H9 (cell line): ENCODE results near the gene NME4. TPM values are rescaled to one million over a fixed set of nuclear protein-coding genes. Genes with fewer than 3 reads are reported as not detected.

Source experiments
- DNase-seq: peaks from one replicate; pipeline ENCODE4 v3.0.0-alpha.2; 2017
- H2AFZ ChIP-seq: one replicate; pipeline ENCODE4 v1.6.1; 2013; ENCODE audit warnings: mild to moderate bottlenecking, low read length, control low read depth, moderate library complexity
- H2AK5ac ChIP-seq: 2 replicates; pipeline ENCODE4 v1.6.1; 2013; ENCODE audit warnings: low read length, control low read depth, mixed read lengths; ENCODE audit not compliant: insufficient read length
- H2BK120ac ChIP-seq: one replicate; pipeline ENCODE4 v1.6.1; 2013; ENCODE audit warnings: low read depth, mild to moderate bottlenecking, low read length, control low read depth, inconsistent platforms; ENCODE audit not compliant: poor library complexity, severe bottlenecking
- H2BK12ac ChIP-seq: 2 replicates; pipeline ENCODE4 v1.6.1; 2013; ENCODE audit warnings: low read length, control low read depth, mixed read lengths, low read depth; ENCODE audit not compliant: insufficient read length
- H2BK15ac ChIP-seq: 2 replicates; pipeline ENCODE4 v1.6.1; 2013; ENCODE audit warnings: low read depth, low read length, control low read depth
- H2BK20ac ChIP-seq: one replicate; pipeline ENCODE4 v1.6.1; 2013; ENCODE audit warnings: low read depth, mild to moderate bottlenecking, low read length, control low read depth, inconsistent platforms; ENCODE audit not compliant: poor library complexity, severe bottlenecking
- H2BK5ac ChIP-seq: 2 replicates; pipeline ENCODE4 v1.6.1; 2013; ENCODE audit warnings: low read length, control low read depth, mixed read lengths; ENCODE audit not compliant: insufficient read length
- H3K14ac ChIP-seq: 2 replicates; pipeline ENCODE4 v1.6.1; 2013; ENCODE audit warnings: low read length, control low read depth; ENCODE audit not compliant: insufficient read depth
- H3K18ac ChIP-seq: 2 replicates; pipeline ENCODE4 v1.6.1; 2013; ENCODE audit warnings: low read depth, mild to moderate bottlenecking, mixed read lengths, low read length, control low read depth; ENCODE audit not compliant: insufficient read length
- H3K23ac ChIP-seq: 2 replicates; pipeline ENCODE4 v1.6.1; 2013; ENCODE audit warnings: low read length, control low read depth, mixed read lengths, low read depth; ENCODE audit not compliant: insufficient read length
- H3K23me2 ChIP-seq: 2 replicates; pipeline ENCODE4 v1.6.1; 2013; ENCODE audit warnings: low read depth, mild to moderate bottlenecking, mixed read lengths, low read length, control low read depth; ENCODE audit not compliant: insufficient read length, poor library complexity, severe bottlenecking
- H3K27ac ChIP-seq: 2 replicates; pipeline ENCODE4 v1.5.1; 2013; ENCODE audit warnings: low read length, control low read depth, mixed read lengths, low read depth; ENCODE audit not compliant: insufficient read length
- H3K27me3 ChIP-seq: 2 replicates; pipeline ENCODE4 v1.6.1; 2013; ENCODE audit warnings: low read length, control low read depth, inconsistent platforms; ENCODE audit not compliant: insufficient read depth
- H3K4ac ChIP-seq: 2 replicates; pipeline ENCODE4 v1.6.1; 2013; ENCODE audit warnings: low read depth, mild to moderate bottlenecking, control low read depth, inconsistent platforms, low read length, moderate library complexity
- H3K4me1 ChIP-seq: 2 replicates; pipeline ENCODE4 v1.6.1; 2013; ENCODE audit warnings: low read length, control low read depth, inconsistent platforms; ENCODE audit not compliant: insufficient read depth
- H3K4me2 ChIP-seq: 2 replicates; pipeline ENCODE4 v1.6.1; 2013; ENCODE audit warnings: low read length, control low read depth, mixed read lengths; ENCODE audit not compliant: insufficient read length, insufficient read depth
- H3K56ac ChIP-seq: 2 replicates; pipeline ENCODE4 v1.6.1; 2013; ENCODE audit warnings: low read depth, mild to moderate bottlenecking, mixed read lengths, low read length, control low read depth; ENCODE audit not compliant: insufficient read length
- H3K79me1 ChIP-seq: 2 replicates; pipeline ENCODE4 v1.6.1; 2013; ENCODE audit warnings: low read depth, mild to moderate bottlenecking, moderate library complexity, low read length, control low read depth, inconsistent platforms; ENCODE audit not compliant: insufficient read depth, poor library complexity, severe bottlenecking
- H3K79me2 ChIP-seq: 2 replicates; pipeline ENCODE4 v1.6.1; 2013; ENCODE audit warnings: low read length, control low read depth, inconsistent platforms; ENCODE audit not compliant: insufficient read depth
- H3K9ac ChIP-seq: 2 replicates; pipeline ENCODE4 v1.6.1; 2013; ENCODE audit warnings: low read length, control low read depth, mixed read lengths; ENCODE audit not compliant: insufficient read length; ENCODE audit errors: extremely low read depth
- H3K9me3 ChIP-seq: one replicate; pipeline ENCODE4 v1.6.1; 2013; ENCODE audit warnings: low read depth, low read length, inconsistent platforms; ENCODE audit not compliant: control insufficient read depth
- H3T11ph ChIP-seq: one replicate; pipeline ENCODE4 v1.6.1; 2013; ENCODE audit warnings: mild to moderate bottlenecking, low read length, control low read depth, inconsistent platforms
- H4K20me1 ChIP-seq: one replicate; pipeline ENCODE4 v1.6.1; 2013; ENCODE audit not compliant: control insufficient read depth, insufficient read length, insufficient read depth
- H4K5ac ChIP-seq: 2 replicates; pipeline ENCODE4 v1.6.1; 2013; ENCODE audit warnings: low read depth, mild to moderate bottlenecking, mixed read lengths, low read length, control low read depth; ENCODE audit not compliant: insufficient read length
- H4K8ac ChIP-seq: replicated peaks from 2 replicates; pipeline ENCODE4 v1.6.1; 2013; ENCODE audit warnings: low read length, control low read depth, mixed read lengths, low read depth; ENCODE audit not compliant: insufficient read length
- H4K91ac ChIP-seq: 2 replicates; pipeline ENCODE4 v1.6.1; 2013; ENCODE audit warnings: low read depth, mild to moderate bottlenecking, moderate library complexity, mixed read lengths, low read length, control low read depth; ENCODE audit not compliant: insufficient read length
- H3K27ac Mint-ChIP-seq, 3 experiments: 2 replicates in 2 of 3; 3 replicates in 1 of 3; pipeline ENCODE4 v1.8.0; 2020 to 2021; ENCODE audit warnings: mixed read lengths in 3 of 3, mild to moderate bottlenecking in 1 of 3, moderate library complexity in 1 of 3
- H3K27me3 Mint-ChIP-seq: 2 replicates; pipeline ENCODE4 v1.8.0; 2021; ENCODE audit warnings: low read depth, mild to moderate bottlenecking, moderate library complexity, mixed read lengths
- H3K36me3 Mint-ChIP-seq, 3 experiments: 2 replicates in 2 of 3; 3 replicates in 1 of 3; pipeline ENCODE4 v1.8.0; 2020 to 2021; ENCODE audit warnings: low read depth in 3 of 3, mixed read lengths in 3 of 3; ENCODE audit not compliant: insufficient read depth in 1 of 3
- H3K4me1 Mint-ChIP-seq, 2 experiments: 2 replicates each; pipeline ENCODE4 v1.8.0; 2020; ENCODE audit warnings: mixed read lengths in 2 of 2
- H3K4me3 Mint-ChIP-seq, 2 experiments: 2 replicates in 1 of 2; 3 replicates in 1 of 2; pipeline ENCODE4 v1.8.0; 2020 to 2021; ENCODE audit warnings: mild to moderate bottlenecking in 2 of 2, mixed read lengths in 2 of 2, moderate library complexity in 1 of 2
- H3K9me3 Mint-ChIP-seq, 2 experiments: 2 replicates in 1 of 2; 3 replicates in 1 of 2; pipeline ENCODE4 v1.8.0; 2020; ENCODE audit warnings: mild to moderate bottlenecking in 2 of 2, mixed read lengths in 2 of 2, moderate library complexity in 1 of 2
- WGBS: extraction: QIAGEN DNeasy Blood & Tissue Kit; methylation state at CpG from one replicate; pipeline ENCODE4 v1.1.7; 2013; ENCODE audit warnings: missing lambda C conversion rate, low lambda C conversion rate, mixed read lengths; ENCODE audit not compliant: insufficient read length; ENCODE audit errors: extremely low coverage; 5-methylcytosine and 5-hydroxymethylcytosine counted together
- total RNA-seq: library from RNA; stranded (reverse); gene quantifications from 2 replicates; pipeline ENCODE4 v1.2.1, GENCODE V29; 2021
- TF ChIP-seq, protein P1 (sequence below): fragments of 200-600 bp; sonication (generic); conservative IDR thresholded peaks from 3 replicates; pipeline ENCODE4 v1.8.0; 2021; ENCODE audit warnings: antibody characterized with exemption, mild to moderate bottlenecking

Gene NME4
- total RNA-seq, 1 experiment from 2014 or later: 320 TPM

DNA sequence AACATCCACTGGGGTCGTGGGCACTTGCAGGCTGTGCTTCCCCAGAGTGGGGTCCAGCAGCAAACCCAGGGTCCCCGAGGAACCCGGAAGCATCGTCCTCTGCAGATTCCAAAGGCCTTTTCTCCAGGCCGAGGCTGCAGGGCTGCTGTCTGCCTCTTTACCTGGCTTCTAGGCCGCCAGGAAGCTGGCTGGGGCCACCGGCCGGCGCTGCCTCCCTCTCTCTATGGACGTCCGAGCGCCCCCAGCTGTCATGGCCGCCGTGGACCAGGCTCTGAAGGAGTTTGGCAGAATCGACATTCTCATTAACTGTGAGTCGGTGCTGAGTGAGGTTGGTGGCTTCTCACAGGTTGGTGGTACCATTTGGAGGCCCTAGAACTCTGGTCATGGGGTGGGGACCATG is 10.3 kb downstream of the NME4 start:
- Histone ChIP-seq H3K9me3 (no peaks in the 10 kb centered on the region), H3K23me2 (no peaks in the 10 kb centered on the region), H2AK5ac (no peak overlapping the region), H3K27me3 (no peaks in the 10 kb centered on the region), H3K9ac (no peak overlapping the region), H3K18ac (no peak overlapping the region), H3K27ac (no peak overlapping the region), H3K79me2 (no peaks in the 10 kb centered on the region), H3K79me1 (no peaks in the 10 kb centered on the region), H4K91ac (no peak overlapping the region), H3K23ac (no peak overlapping the region), H2BK120ac (no peak overlapping the region), H4K20me1 (no peaks in the 10 kb centered on the region), H3K4me1 (no peaks in the 10 kb centered on the region), H3K4me2 (no peak overlapping the region), H3K56ac (no peak overlapping the region), H2AFZ (no peak overlapping the region), H2BK5ac (no peak overlapping the region), H2BK12ac (no peak overlapping the region), H3K4ac (no peak overlapping the region), H3K14ac (no peak overlapping the region), H4K8ac (no peak overlapping the region), H2BK20ac (no peak overlapping the region), H3T11ph (no peak overlapping the region), H4K5ac (no peak overlapping the region), H2BK15ac (no peak overlapping the region)
- TF ChIP-seq, protein P1, sequence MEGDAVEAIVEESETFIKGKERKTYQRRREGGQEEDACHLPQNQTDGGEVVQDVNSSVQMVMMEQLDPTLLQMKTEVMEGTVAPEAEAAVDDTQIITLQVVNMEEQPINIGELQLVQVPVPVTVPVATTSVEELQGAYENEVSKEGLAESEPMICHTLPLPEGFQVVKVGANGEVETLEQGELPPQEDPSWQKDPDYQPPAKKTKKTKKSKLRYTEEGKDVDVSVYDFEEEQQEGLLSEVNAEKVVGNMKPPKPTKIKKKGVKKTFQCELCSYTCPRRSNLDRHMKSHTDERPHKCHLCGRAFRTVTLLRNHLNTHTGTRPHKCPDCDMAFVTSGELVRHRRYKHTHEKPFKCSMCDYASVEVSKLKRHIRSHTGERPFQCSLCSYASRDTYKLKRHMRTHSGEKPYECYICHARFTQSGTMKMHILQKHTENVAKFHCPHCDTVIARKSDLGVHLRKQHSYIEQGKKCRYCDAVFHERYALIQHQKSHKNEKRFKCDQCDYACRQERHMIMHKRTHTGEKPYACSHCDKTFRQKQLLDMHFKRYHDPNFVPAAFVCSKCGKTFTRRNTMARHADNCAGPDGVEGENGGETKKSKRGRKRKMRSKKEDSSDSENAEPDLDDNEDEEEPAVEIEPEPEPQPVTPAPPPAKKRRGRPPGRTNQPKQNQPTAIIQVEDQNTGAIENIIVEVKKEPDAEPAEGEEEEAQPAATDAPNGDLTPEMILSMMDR: no peak
- Mint-ChIP-seq H3K36me3 (peaks cover 0 to 18% (median 16%) of the 10 kb centered on the region in 3 experiments; a peak in 5 of 7 replicates), H3K4me3 (no peak overlapping the region), H3K9me3 (no peaks in the 10 kb centered on the region), H3K27me3 (no peaks in the 10 kb centered on the region), H3K4me1 (no peaks in the 10 kb centered on the region), H3K27ac (no peak overlapping the region)
- no CpG with 5 or more reads among the region's 16 CpGs for WGBS
- DNase-seq: no peak
